H1 (cell line): ENCODE measurements around the gene S100A4. TPM values are rescaled to one million over a fixed set of nuclear protein-coding genes. Genes with fewer than 3 reads are reported as not detected.

ENCODE experiments used
- CTCF ChIA-PET: fragments of 300-600 bp; sonication (Branson Sonifier 250); formaldehyde crosslinking; loops from one replicate; lab custom pipeline; 2021; ENCODE audit not compliant: partially characterized antibody; lab: Charles Lee
- POLR2A ChIA-PET: fragments of 300-600 bp; sonication (Branson Sonifier 250); formaldehyde crosslinking; loops from one replicate; lab custom pipeline; 2021; ENCODE audit warnings: inconsistent platforms; ENCODE audit not compliant: partially characterized antibody; lab: Charles Lee
- DNase-seq, 2 experiments: peaks; one replicate each; pipeline versions ENCODE4 v3.0.0 to v3.0.0-alpha.2; 2010 to 2022; ENCODE audit warnings: low spot score in 2 of 2, low read depth in 1 of 2, mixed read lengths in 1 of 2
- FAIRE-seq: peaks from 2 replicates; lab custom pipeline; 2011; peaks lifted over from hg19 to GRCh38; lab: Jason Lieb, UNC
- H2AFZ ChIP-seq: 2 replicates; pipeline ENCODE4 v1.8.1; 2012; ENCODE audit warnings: low read length, inconsistent platforms
- H2AK5ac ChIP-seq: 2 replicates; pipeline ENCODE4 v1.6.1; 2013; ENCODE audit warnings: low read depth, low read length
- H2BK120ac ChIP-seq: replicated peaks from 2 replicates; pipeline ENCODE3; 2013; ENCODE audit warnings: low read depth, low read length, inconsistent platforms
- H2BK12ac ChIP-seq: 2 replicates; pipeline ENCODE4 v1.6.1; 2013; ENCODE audit warnings: low read depth, low read length
- H2BK15ac ChIP-seq: 2 replicates; pipeline ENCODE4 v1.6.1; 2013; ENCODE audit warnings: low read length
- H2BK20ac ChIP-seq: 2 replicates; pipeline ENCODE4 v1.6.1; 2013; ENCODE audit warnings: low read length
- H2BK5ac ChIP-seq: 2 replicates; pipeline ENCODE4 v1.6.1; 2013; ENCODE audit warnings: low read depth, low read length
- H3K14ac ChIP-seq: 2 replicates; pipeline ENCODE4 v1.6.1; 2013; ENCODE audit warnings: inconsistent platforms; ENCODE audit not compliant: insufficient read length
- H3K18ac ChIP-seq: 2 replicates; pipeline ENCODE4 v1.6.1; 2013; ENCODE audit warnings: low read length; ENCODE audit errors: extremely low read depth
- H3K23ac ChIP-seq: 2 replicates; pipeline ENCODE4 v1.6.1; 2013; ENCODE audit warnings: inconsistent platforms; ENCODE audit not compliant: insufficient read length
- H3K23me2 ChIP-seq: 2 replicates; pipeline ENCODE4 v1.6.1; 2013; ENCODE audit warnings: low read depth, low read length
- H3K27ac ChIP-seq: 2 replicates; pipeline ENCODE4 v1.6.1; 2011; ENCODE audit warnings: low read depth, low read length, inconsistent platforms
- H3K27me3 ChIP-seq, 4 experiments: replicated peaks in 1 of 4; 1 replicate in 1 of 4; 2 replicates in 3 of 4; pipeline versions ENCODE4 v1.6.1 to v1.8.1; 2011 to 2013; ENCODE audit warnings: low read length in 3 of 4, mild to moderate bottlenecking in 3 of 4, inconsistent platforms in 2 of 4, mixed read lengths in 2 of 4, moderate library complexity in 1 of 4; ENCODE audit not compliant: control insufficient read depth in 3 of 4, insufficient read depth in 3 of 4; ENCODE audit errors: extremely low read depth in 1 of 4
- H3K36me3 ChIP-seq, 4 experiments: 2 replicates each; pipeline versions ENCODE4 v1.6.1 to v1.8.1; 2011 to 2013; ENCODE audit warnings: mild to moderate bottlenecking in 4 of 4, low read length in 3 of 4, moderate library complexity in 2 of 4, control low read depth in 1 of 4, inconsistent platforms in 1 of 4; ENCODE audit not compliant: insufficient read depth in 4 of 4, control insufficient read depth in 2 of 4
- H3K4ac ChIP-seq: replicated peaks from 2 replicates; pipeline ENCODE3; 2013; ENCODE audit warnings: low read length, low read depth, mixed read lengths, inconsistent platforms; ENCODE audit not compliant: insufficient read length
- H3K4me1 ChIP-seq, 4 experiments: replicated peaks in 1 of 4; 1 replicate in 1 of 4; 2 replicates in 3 of 4; pipeline versions ENCODE4 v1.6.1 to v1.8.1; 2011 to 2013; ENCODE audit warnings: low read length in 3 of 4, inconsistent platforms in 2 of 4, mixed read lengths in 1 of 4; ENCODE audit not compliant: insufficient read depth in 4 of 4, control insufficient read depth in 3 of 4
- H3K4me2 ChIP-seq, 2 experiments: 2 replicates each; pipeline versions ENCODE4 v1.6.1 to v1.8.1; 2011 to 2013; ENCODE audit warnings: low read depth in 2 of 2, low read length in 2 of 2, control low read depth in 1 of 2, inconsistent platforms in 1 of 2, mild to moderate bottlenecking in 1 of 2; ENCODE audit not compliant: insufficient read depth in 1 of 2
- H3K4me3 ChIP-seq, 4 experiments: fragments of 200-600, 300-600 bp in 1 of 4; sonication (generic), shearing (Covaris generic), sonication (Bioruptor Twin) in 1 of 4; 2 replicates each; pipeline versions ENCODE4 v1.5.1 to v1.8.1; 2011 to 2016; ENCODE audit warnings: low read length in 4 of 4, low read depth in 3 of 4, control low read depth in 2 of 4, inconsistent platforms in 2 of 4, mild to moderate bottlenecking in 2 of 4, mixed read lengths in 1 of 4, moderate library complexity in 1 of 4; ENCODE audit not compliant: insufficient read depth in 2 of 4; ENCODE audit errors: extremely low read depth in 1 of 4
- H3K56ac ChIP-seq: replicated peaks from 2 replicates; pipeline ENCODE3; 2013; ENCODE audit warnings: low read depth, mild to moderate bottlenecking, mixed read lengths, low read length, inconsistent platforms; ENCODE audit not compliant: insufficient read length
- H3K79me1 ChIP-seq: 2 replicates; pipeline ENCODE4 v1.6.1; 2013; ENCODE audit warnings: low read depth, low read length, control low read depth
- H3K79me2 ChIP-seq, 2 experiments: 2 replicates each; pipeline versions ENCODE4 v1.6.1 to v1.8.1; 2012 to 2013; ENCODE audit warnings: low read length in 2 of 2, mild to moderate bottlenecking in 2 of 2, inconsistent platforms in 1 of 2; ENCODE audit not compliant: insufficient read depth in 2 of 2, control insufficient read depth in 1 of 2
- H3K9ac ChIP-seq, 4 experiments: replicated peaks in 1 of 4; 1 replicate in 1 of 4; 2 replicates in 3 of 4; pipeline versions ENCODE4 v1.6.1 to v1.8.1; 2011 to 2013; ENCODE audit warnings: low read depth in 3 of 4, low read length in 3 of 4, control low read depth in 2 of 4, mild to moderate bottlenecking in 2 of 4, moderate library complexity in 2 of 4, inconsistent platforms in 1 of 4; ENCODE audit errors: extremely low read depth in 1 of 4
- H3K9me3 ChIP-seq, 2 experiments: 2 replicates each; pipeline versions ENCODE4 v1.6.1 to v1.8.1; 2012 to 2013; ENCODE audit warnings: mild to moderate bottlenecking in 2 of 2, moderate library complexity in 2 of 2, control low read depth in 1 of 2, inconsistent platforms in 1 of 2, low read depth in 1 of 2, low read length in 1 of 2, mixed read lengths in 1 of 2; ENCODE audit not compliant: insufficient read depth in 2 of 2
- H4K20me1 ChIP-seq, 2 experiments: replicated peaks in 1 of 2; 2 replicates each; pipeline versions ENCODE3 to v1.8.1; 2011 to 2013; ENCODE audit warnings: inconsistent platforms in 2 of 2, low read length in 2 of 2, mild to moderate bottlenecking in 1 of 2; ENCODE audit not compliant: insufficient read depth in 2 of 2, control insufficient read depth in 1 of 2
- H4K5ac ChIP-seq: 2 replicates; pipeline ENCODE4 v1.6.1; 2013; ENCODE audit warnings: low read length, low read depth, mixed read lengths, inconsistent platforms; ENCODE audit not compliant: insufficient read length
- H4K8ac ChIP-seq: 2 replicates; pipeline ENCODE4 v1.8.0; 2013; ENCODE audit warnings: mild to moderate bottlenecking, moderate library complexity, low read length, inconsistent platforms; ENCODE audit not compliant: insufficient read depth; ENCODE audit errors: extremely low read depth
- H4K91ac ChIP-seq: replicated peaks from 2 replicates; pipeline ENCODE3; 2013; ENCODE audit warnings: low read length, mixed read lengths, inconsistent platforms; ENCODE audit not compliant: insufficient read length
- BRCA1 ChIP-seq: IDR thresholded peaks from 2 replicates; pipeline ENCODE4 v1.6.1; 2012; ENCODE audit warnings: low read depth, low read length, improper control_type of control experiment
- CBX5 ChIP-seq: fragments of 300-800, 300-1000 bp; sonication (generic); IDR thresholded peaks from 2 replicates; pipeline ENCODE4 v1.7.1; 2016; ENCODE audit warnings: antibody characterized with exemption, low read length, low read depth
- CHD2 ChIP-seq: IDR thresholded peaks from 2 replicates; pipeline ENCODE4 v1.6.1; 2012; ENCODE audit warnings: low read length, improper control_type of control experiment
- GTF2F1 ChIP-seq: IDR thresholded peaks from 2 replicates; pipeline ENCODE4 v1.6.1; 2012; ENCODE audit warnings: low read depth, low read length, improper control_type of control experiment, borderline replicate concordance
- JUN ChIP-seq: IDR thresholded peaks from 2 replicates; pipeline ENCODE4 v1.6.1; 2011; ENCODE audit warnings: low read depth, mild to moderate bottlenecking, improper control_type of control experiment, low read length
- JUND ChIP-seq: IDR thresholded peaks from 2 replicates; pipeline ENCODE4 v1.6.1; 2011; ENCODE audit warnings: mild to moderate bottlenecking, improper control_type of control experiment, low read length
- KDM1A ChIP-seq: fragments of 200-600, 300-600 bp; sonication (generic); IDR thresholded peaks from 2 replicates; pipeline ENCODE4 v1.7.1; 2016; ENCODE audit warnings: mild to moderate bottlenecking, low read length, borderline replicate concordance
- NANOG ChIP-seq: IDR thresholded peaks from 2 replicates; pipeline ENCODE4 v1.6.1; 2011; ENCODE audit warnings: low read length, low read depth, mild to moderate bottlenecking, inconsistent platforms; ENCODE audit not compliant: insufficient read depth, poor library complexity, severe bottlenecking
- NRF1 ChIP-seq: IDR thresholded peaks from 2 replicates; pipeline ENCODE4 v1.6.1; 2011; ENCODE audit warnings: mild to moderate bottlenecking, low read depth, low read length, improper control_type of control experiment
- POU5F1 ChIP-seq: IDR thresholded peaks from 2 replicates; pipeline ENCODE4 v1.6.1; 2011; ENCODE audit warnings: low read depth, mild to moderate bottlenecking, low read length, moderate library complexity
- RAD21 ChIP-seq, 2 experiments: IDR thresholded peaks in 1 of 2; conservative IDR thresholded peaks in 1 of 2; 2 replicates each; pipeline ENCODE4 v1.6.1; 2011; ENCODE audit warnings: low read depth in 2 of 2, low read length in 2 of 2, improper control_type of control experiment in 1 of 2, inconsistent platforms in 1 of 2, mild to moderate bottlenecking in 1 of 2, moderate library complexity in 1 of 2
- WGBS, 2 experiments: shearing (Covaris generic) in 1 of 2; methylation state at CpG; one replicate each; pipeline versions ENCODE4 v1.1.6 to v1.1.7; 2013 to 2015; ENCODE audit warnings: low lambda C conversion rate in 2 of 2, mixed read lengths in 2 of 2, inconsistent platforms in 1 of 2, low coverage in 1 of 2, missing lambda C conversion rate in 1 of 2; ENCODE audit not compliant: insufficient replicate concordance in 2 of 2, insufficient coverage in 1 of 2, insufficient read length in 1 of 2; ENCODE audit errors: extremely low coverage in 1 of 2, missing lambda C conversion rate in 1 of 2; 5-methylcytosine and 5-hydroxymethylcytosine counted together
- polyA plus RNA-seq, 7 experiments: library from polyadenylated mRNA; depleted of rRNA in 3 of 7; stranded (reverse) in 5 of 7; unstranded in 2 of 7; fragments of >200 nt in 5 of 7; fragments of 200-250 nt in 2 of 7; gene quantifications; 1 replicate in 5 of 7; 2 replicates in 1 of 7; 4 replicates in 1 of 7; pipeline versions ENCODE4 v1.2.1 to v1.2.3, GENCODE V29; 2011 to 2013; ENCODE audit warnings: missing spikeins in 2 of 7, mixed read lengths in 2 of 7
- total RNA-seq: library from RNA; stranded (reverse); fragmentation: NEBNext Ultra II Directional; extraction: Animal tissue kit (Norgen Biotek cat#: 25700); gene quantifications from 2 replicates; pipeline ENCODE4 v1.2.1, GENCODE V29; 2021

The S100A4 gene
- total and polyA plus RNA-seq, 2 of the 8 experiments (the other 6 are each of a cell fraction or from before 2014, with no cell fraction given) = 36.3 to 85.4 TPM

GRCh38 chr1:153563991-153564390, 18.4 kb upstream of the S100A4 start:
- Histone ChIP-seq H3K4ac (no peak overlapping the region), H3K56ac (no peak overlapping the region), H3K36me3 (no peaks in the 10 kb centered on the region), H4K5ac (no peak overlapping the region), H3K4me1 (peaks cover 11 to 26% (median 20%) of the 10 kb centered on the region in 4 experiments), H3K9me3 (no peaks in the 10 kb centered on the region), H2AFZ (no peak overlapping the region), H2BK5ac (no peak overlapping the region), H3K23ac (no peak overlapping the region), H2BK20ac (0 out of 2 replicates have a peak overlapping the region, but pooled peaks have one; percentile 48), H3K4me2 (no peak overlapping the region), H3K27me3 (0 out of 7 replicates have a peak, but pooled peaks cover 0 to 4% (median 0%) of the 10 kb centered on the region in 4 experiments), H3K79me2 (no peaks in the 10 kb centered on the region), H2AK5ac (no peak overlapping the region), H3K14ac (no peak overlapping the region), H4K91ac (peak overlapping the region; percentile 10), H4K8ac (no peak overlapping the region), H2BK15ac (peak overlapping the region; percentile 61), H3K27ac (no peak overlapping the region), H2BK12ac (peak overlapping the region; percentile 68; the same call in 1 of the 2 replicates), H3K9ac (no peak overlapping the region), H2BK120ac (no peak overlapping the region), H3K79me1 (no peaks in the 10 kb centered on the region), H3K23me2 (no peaks in the 10 kb centered on the region; the same call in 1 of the 2 replicates), H4K20me1 (no peaks in the 10 kb centered on the region), H3K18ac (no peak overlapping the region), H3K4me3 (no peak overlapping the region)
- WGBS, 2 experiments = 94% methylated on average over 7 of the region's 7 CpGs; no CpG with 5 or more reads in 1 of the 2 experiments
- FAIRE-seq = no peak
- no peak for DNase-seq
- ChIA-PET CTCF (interaction anchor here (1.0 to 5.9 kb wide), 10 partner anchors 11 to 62 kb away, joined by 3 to 55 read pairs (median 7); partner anchors contain the start of genes S100A14, S100A4 and S100A6), POLR2A (interaction anchor here (1.0 to 2.2 kb wide), 5 partner anchors 10 to 77 kb away, joined by 3 to 6 read pairs (median 3); partner anchors contain the start of genes CHTOP and S100A13)
- TF ChIP-seq NRF1 (no peak), JUN (no peak), BRCA1 (no peak), CHD2 (no peak), RAD21 (IDR thresholded peaks at IDR 0.05 in 1 of 2, conservative IDR thresholded peaks at IDR 0.05 in 1 of 2; ENCODE audit: low read depth in 2 of 2, low read length in 2 of 2) (no peak), NANOG (no peak), KDM1A (no peak), POU5F1 (no peak), JUND (no peak), GTF2F1 (no peak), CBX5 (no peak)
